GM21576 (cell line): ENCODE results near the gene PAK1.

ENCODE experiments used
- ATAC-seq: cut with Tn5 transposase; IDR thresholded peaks from one replicate; pipeline ENCODE4 v1.9.1; 2021; ENCODE audit warnings: mild to moderate bottlenecking, moderate library complexity; ENCODE audit not compliant: unreplicated experiment

PAK1 gene

GRCh38 chr11:77475206-77475605, 1.3 kb upstream of the PAK1 start:
- no peak for ATAC-seq

- ATAC-seq = no peak
Measured at GRCh38 chr11:77474684-77475060, 778 bp upstream of the PAK1 start.

- ATAC-seq = peak; percentile 36
Measured at GRCh38 chr11:77472991-77473800, 698 bp downstream of the PAK1 start.

- no peak for ATAC-seq
Measured at GRCh38 chr11:77471558-77472193, 2.2 kb downstream of the PAK1 start.

GRCh38 chr11:77470971-77471370, 2.9 kb downstream of the PAK1 start:
- no peak for ATAC-seq

GRCh38 chr11:77470504-77470903, 3.4 kb downstream of the PAK1 start:
- peak; percentile 43 for ATAC-seq

- no peak for ATAC-seq
Measured at GRCh38 chr11:77468527-77468926, 5.4 kb downstream of the PAK1 start.

GRCh38 chr11:77467993-77468392, 5.9 kb downstream of the PAK1 start:
- no peak for ATAC-seq

GRCh38 chr11:77467233-77467632, 6.7 kb downstream of the PAK1 start:
- ATAC-seq = no peak

- ATAC-seq = peak; percentile 23
Measured at GRCh38 chr11:77457340-77457739, 16.6 kb downstream of the PAK1 start.

- ATAC-seq = no peak
Measured at GRCh38 chr11:77455740-77456139, 18.2 kb downstream of the PAK1 start.

- no peak for ATAC-seq
Measured at GRCh38 chr11:77454867-77455655, 18.8 kb downstream of the PAK1 start.

- ATAC-seq = no peak
Measured at GRCh38 chr11:77450227-77450626, 23.7 kb downstream of the PAK1 start.

- no peak for ATAC-seq
Measured at GRCh38 chr11:77449784-77450183, 24.1 kb downstream of the PAK1 start.

- peak; percentile 57 for ATAC-seq
Measured at GRCh38 chr11:77449060-77449521, 24.8 kb downstream of the PAK1 start.

- no peak for ATAC-seq
Measured at GRCh38 chr11:77448269-77448668, 25.6 kb downstream of the PAK1 start.

GRCh38 chr11:77446911-77447629, 26.8 kb downstream of the PAK1 start:
- no peak for ATAC-seq

- no peak for ATAC-seq
Measured at GRCh38 chr11:77444261-77444660, 29.6 kb downstream of the PAK1 start.

GRCh38 chr11:77442394-77443053, 31.4 kb downstream of the PAK1 start:
- peak; percentile 46 for ATAC-seq

- ATAC-seq = no peak
Measured at GRCh38 chr11:77441426-77441825, 32.5 kb downstream of the PAK1 start.
